HEK293 (cell line): ENCODE data around the gene MYO1D.

Source experiments
- CTCF ChIP-seq: fragments of 450-650 bp; formaldehyde crosslinking; IDR thresholded peaks from 2 replicates; pipeline ENCODE4 v1.5.1; 2016; ENCODE audit warnings: missing biosample characterization, missing genetic modification characterization
- ZNF10 ChIP-seq: fragments of 450-650 bp; formaldehyde crosslinking; IDR thresholded peaks from 2 replicates; pipeline ENCODE4 v1.5.1; 2017; ENCODE audit warnings: missing biosample characterization, missing genetic modification characterization
- ZNF266 ChIP-seq: fragments of 450-650 bp; formaldehyde crosslinking; IDR thresholded peaks from 2 replicates; pipeline ENCODE4 v1.5.1; 2016; ENCODE audit warnings: missing biosample characterization, missing genetic modification characterization, low read depth
- ZNF350 ChIP-seq: fragments of 450-650 bp; formaldehyde crosslinking; IDR thresholded peaks from 2 replicates; pipeline ENCODE4 v1.5.0; 2017; ENCODE audit warnings: missing biosample characterization, mild to moderate bottlenecking, missing genetic modification characterization

- TF ChIP-seq CTCF (tag by site-specific recombination) (no peak), ZNF350 (tag by site-specific recombination) (no peak), ZNF10 (tag by site-specific recombination) (no peak), ZNF266 (no peak)
These were observed 412.6 kb downstream of the MYO1D start for GRCh38 chr17:32464374-32464773.
